Mononuclear cell (primary cell): ENCODE results near the gene CCR5AS.
"Not testable (repeated sequence)": the region's sequence is repeated elsewhere in the genome, so short reads cannot be mapped to it uniquely, and the experiment has no call there.

ENCODE experiments used
- H3K27me3 ChIP-seq: 2 replicates; pipeline ENCODE4 v1.6.0; 2011; ENCODE audit warnings: low read length, control low read depth; ENCODE audit not compliant: insufficient read depth
- H3K4me1 ChIP-seq: 2 replicates; pipeline ENCODE4 v1.5.1; 2011; ENCODE audit warnings: mild to moderate bottlenecking, low read length, control low read depth; ENCODE audit not compliant: insufficient read depth
- H3K4me3 ChIP-seq: 2 replicates; pipeline ENCODE4 v1.5.1; 2011; ENCODE audit warnings: mild to moderate bottlenecking, low read length, moderate library complexity
- H3K9me3 ChIP-seq: 2 replicates; pipeline ENCODE4 v1.5.1; 2011; ENCODE audit warnings: low read depth, mild to moderate bottlenecking, control low read depth, low read length

Gene CCR5AS

GRCh38 chr3:46416811-46417510 is 10.1 kb upstream of the CCR5AS start:
- Histone ChIP-seq H3K9me3 (no peaks in the 10 kb centered on the region), H3K4me1 (peaks cover 11% of the 10 kb centered on the region), H3K4me3 (no peak overlapping the region), H3K27me3 (no peaks in the 10 kb centered on the region)

DNA sequence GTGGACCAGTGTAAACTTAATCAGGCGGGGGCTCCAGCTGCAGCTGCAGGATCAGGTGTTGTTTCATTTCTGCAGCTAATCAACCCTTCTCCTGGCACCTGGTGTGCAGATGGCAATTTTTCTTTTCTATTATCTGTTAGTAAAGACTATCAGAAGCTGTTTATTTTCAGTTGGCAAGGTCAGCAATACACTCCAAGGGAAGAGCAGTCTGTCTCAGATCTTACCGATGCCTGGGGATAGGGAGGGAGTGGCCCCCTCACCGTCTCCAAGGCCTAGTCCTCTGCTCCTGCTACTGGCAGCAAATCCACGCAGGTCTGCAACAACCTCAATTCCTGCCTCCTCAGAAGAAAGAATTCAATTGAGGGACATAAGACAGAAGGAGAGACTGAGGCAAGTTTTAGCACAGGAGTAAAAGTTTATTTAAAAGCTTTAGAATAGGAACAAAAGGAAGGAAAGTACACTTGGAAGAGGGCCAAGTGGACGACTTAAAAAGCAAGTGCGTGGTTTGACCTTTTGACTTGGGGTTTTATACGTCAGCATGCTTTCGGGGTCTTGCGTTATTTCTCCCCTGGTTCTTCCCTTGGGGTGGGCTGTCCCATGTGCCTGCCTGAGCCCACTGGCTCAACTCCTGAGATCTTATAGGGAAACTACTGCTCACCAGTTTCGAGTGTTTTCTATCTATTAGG is 9.4 kb upstream of the CCR5AS start:
- no peaks in the 10 kb centered on the region for H3K27me3 ChIP-seq
- peaks cover 11% of the 10 kb centered on the region for H3K4me1 ChIP-seq
- no peak overlapping the region for H3K4me3 ChIP-seq
- H3K9me3 ChIP-seq, result no peaks in the 10 kb centered on the region

- H3K9me3 ChIP-seq, result no peaks in the 10 kb centered on the region
- H3K27me3 ChIP-seq, result no peaks in the 10 kb centered on the region
- no peak overlapping the region for H3K4me3 ChIP-seq
- H3K4me1 ChIP-seq, result peaks cover 11% of the 10 kb centered on the region
Measured at GRCh38 chr3:46414739-46415138, 7.9 kb upstream of the CCR5AS start.

- Histone ChIP-seq H3K9me3 (no peaks in the 10 kb centered on the region), H3K27me3 (no peaks in the 10 kb centered on the region), H3K4me3 (no peak overlapping the region), H3K4me1 (peaks cover 11% of the 10 kb centered on the region)
Measured at GRCh38 chr3:46413951-46414350, 7.1 kb upstream of the CCR5AS start.

GRCh38 chr3:46412786-46413298 is 6.0 kb upstream of the CCR5AS start:
- H3K4me1 ChIP-seq, result peaks cover 17% of the 10 kb centered on the region
- no peaks in the 10 kb centered on the region for H3K27me3 ChIP-seq
- no peak overlapping the region for H3K4me3 ChIP-seq
- H3K9me3 ChIP-seq, result no peaks in the 10 kb centered on the region

DNA sequence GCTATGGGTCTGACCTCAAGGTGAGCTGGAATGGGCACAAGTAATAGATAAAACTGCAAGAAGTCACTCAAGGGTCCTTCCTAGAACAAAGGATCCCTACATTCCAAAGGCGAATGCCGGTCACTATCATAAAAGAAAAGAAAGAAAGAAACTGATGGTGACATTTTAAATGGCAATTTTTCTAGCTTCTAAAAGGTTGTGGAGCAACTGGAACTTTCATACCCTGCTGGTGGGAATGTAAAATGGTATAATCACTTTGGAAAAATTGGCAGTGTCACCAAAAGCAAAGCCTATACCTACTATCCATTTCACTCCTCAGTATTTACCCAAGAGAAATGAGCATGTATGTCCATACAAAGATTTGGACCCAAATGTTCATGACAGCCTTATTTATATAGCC is 4.4 kb upstream of the CCR5AS start:
- H3K4me3 ChIP-seq, result no peak overlapping the region
- no peaks in the 10 kb centered on the region for H3K9me3 ChIP-seq
- no peaks in the 10 kb centered on the region for H3K27me3 ChIP-seq
- peaks cover 29% of the 10 kb centered on the region for H3K4me1 ChIP-seq

GRCh38 chr3:46410669-46411068 is 3.8 kb upstream of the CCR5AS start:
- no peaks in the 10 kb centered on the region for H3K9me3 ChIP-seq
- peaks cover 32% of the 10 kb centered on the region for H3K4me1 ChIP-seq
- no peaks in the 10 kb centered on the region for H3K27me3 ChIP-seq
- H3K4me3 ChIP-seq, result no peak overlapping the region

GRCh38 chr3:46409739-46410489 is 3.0 kb upstream of the CCR5AS start:
- Histone ChIP-seq H3K9me3 (no peaks in the 10 kb centered on the region), H3K4me1 (peaks cover 40% of the 10 kb centered on the region), H3K27me3 (no peaks in the 10 kb centered on the region), H3K4me3 (no peak overlapping the region)

DNA sequence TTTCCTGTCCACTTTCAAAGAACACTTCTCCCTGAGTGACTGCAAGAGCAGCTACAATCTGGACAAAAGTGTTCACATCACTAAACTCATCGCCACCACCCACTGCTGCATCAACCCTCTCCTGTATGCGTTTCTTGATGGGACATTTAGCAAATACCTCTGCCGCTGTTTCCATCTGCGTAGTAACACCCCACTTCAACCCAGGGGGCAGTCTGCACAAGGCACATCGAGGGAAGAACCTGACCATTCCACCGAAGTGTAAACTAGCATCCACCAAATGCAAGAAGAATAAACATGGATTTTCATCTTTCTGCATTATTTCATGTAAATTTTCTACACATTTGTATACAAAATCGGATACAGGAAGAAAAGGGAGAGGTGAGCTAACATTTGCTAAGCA is 2.0 kb upstream of the CCR5AS start:
- peaks cover 45% of the 10 kb centered on the region for H3K4me1 ChIP-seq
- H3K27me3 ChIP-seq, result no peaks in the 10 kb centered on the region
- no peaks in the 10 kb centered on the region for H3K9me3 ChIP-seq
- H3K4me3 ChIP-seq, result no peak overlapping the region

DNA sequence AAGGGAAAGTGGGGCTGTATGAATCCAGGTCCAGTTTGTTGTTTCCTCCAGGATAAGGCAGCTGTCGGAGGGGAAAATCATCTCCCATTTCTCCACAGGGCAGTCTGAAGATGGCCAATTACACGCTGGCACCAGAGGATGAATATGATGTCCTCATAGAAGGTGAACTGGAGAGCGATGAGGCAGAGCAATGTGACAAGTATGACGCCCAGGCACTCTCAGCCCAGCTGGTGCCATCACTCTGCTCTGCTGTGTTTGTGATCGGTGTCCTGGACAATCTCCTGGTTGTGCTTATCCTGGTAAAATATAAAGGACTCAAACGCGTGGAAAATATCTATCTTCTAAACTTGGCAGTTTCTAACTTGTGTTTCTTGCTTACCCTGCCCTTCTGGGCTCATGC is 1.1 kb upstream of the CCR5AS start:
- no peak overlapping the region for H3K4me3 ChIP-seq

DNA sequence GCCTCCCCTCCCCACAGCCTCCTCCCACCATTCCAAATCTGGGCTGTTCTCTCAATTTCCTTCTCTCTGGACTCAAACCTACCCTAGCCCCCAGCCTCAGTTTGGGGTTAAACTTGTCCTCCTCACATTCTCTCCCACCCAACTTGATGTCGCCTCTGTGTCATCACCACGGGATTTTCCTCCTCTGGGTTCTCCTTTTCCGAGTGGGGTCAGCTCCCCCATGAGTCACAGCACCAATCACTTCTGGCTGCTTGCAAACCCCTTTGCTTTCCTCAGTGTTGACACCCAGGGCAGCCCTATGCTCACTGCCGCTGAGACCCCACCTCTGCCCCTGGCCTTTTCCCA is 451 bp downstream of the CCR5AS start:
- H3K27me3 ChIP-seq, result no peaks in the 10 kb centered on the region
- H3K4me3 ChIP-seq, result no peak overlapping the region
- H3K9me3 ChIP-seq, result no peaks in the 10 kb centered on the region
- H3K4me1 ChIP-seq, result peaks cover 40% of the 10 kb centered on the region

More for the DNA sequence above, 1.1 kb upstream of the CCR5AS start:
- Histone ChIP-seq H3K9me3 (no peaks in the 10 kb centered on the region), H3K4me1 (peaks cover 45% of the 10 kb centered on the region), H3K27me3 (no peaks in the 10 kb centered on the region)

DNA sequence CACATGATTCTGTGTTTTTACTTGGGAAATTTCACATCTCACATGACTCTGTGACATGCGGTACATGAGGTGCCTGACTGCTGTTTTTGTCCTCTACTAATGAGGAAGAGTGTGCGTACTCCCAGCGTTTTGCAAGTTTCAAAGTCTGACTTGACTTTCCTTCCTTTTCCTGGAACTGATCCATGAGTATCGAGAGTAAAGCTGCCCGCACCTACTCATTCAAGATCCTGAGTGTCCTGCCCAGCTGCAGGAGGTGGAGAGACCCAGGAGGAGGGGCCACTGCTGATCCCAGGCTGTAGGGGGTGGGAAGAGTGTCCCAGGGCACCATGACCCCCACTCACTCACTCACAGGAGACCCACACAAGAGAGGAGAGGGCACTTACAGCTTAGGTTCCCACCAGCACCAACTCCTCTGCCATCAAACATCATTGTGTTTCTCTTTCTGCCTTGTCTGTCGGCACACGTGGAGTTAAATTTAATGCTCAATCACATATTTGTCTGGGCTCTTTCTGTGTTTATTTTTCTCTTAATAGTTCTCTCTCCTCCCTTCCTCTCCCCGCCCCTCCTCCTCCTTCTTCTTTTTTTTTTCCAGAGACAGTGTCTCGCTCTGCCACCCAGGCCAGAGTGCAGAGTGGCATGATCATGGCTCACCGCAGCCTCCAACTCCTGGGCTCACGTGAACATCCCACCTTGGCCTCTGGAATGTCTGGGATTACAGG is 1.4 kb downstream of the CCR5AS start:
- H3K4me1 ChIP-seq, result peaks cover 40% of the 10 kb centered on the region
- no peaks in the 10 kb centered on the region for H3K27me3 ChIP-seq
- H3K9me3 ChIP-seq, result no peaks in the 10 kb centered on the region
- no peak overlapping the region for H3K4me3 ChIP-seq

GRCh38 chr3:46402902-46403301 is 4.0 kb downstream of the CCR5AS start:
- H3K4me3 ChIP-seq, H3K27me3 ChIP-seq, H3K9me3 ChIP-seq: not testable (repeated sequence)
- H3K4me1 ChIP-seq, result peaks cover 44% of the 10 kb centered on the region

DNA sequence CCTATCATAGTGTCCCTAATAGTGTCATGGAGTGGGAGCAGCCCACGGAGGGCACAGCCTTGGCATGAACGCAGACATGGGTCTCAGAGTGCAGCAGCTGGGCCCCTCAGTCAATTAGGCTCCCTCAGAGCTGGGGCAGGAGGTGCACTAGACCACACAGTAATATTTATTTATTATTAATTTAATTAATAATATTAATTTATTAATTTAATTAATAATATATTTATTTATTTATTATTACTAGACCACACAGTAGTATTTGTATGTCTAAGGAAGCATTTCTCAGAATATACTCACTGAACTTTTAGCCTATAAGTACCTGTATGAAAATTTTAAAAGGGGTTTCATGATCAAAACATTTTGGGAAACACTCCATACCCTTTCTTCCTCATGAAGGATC is 5.3 kb downstream of the CCR5AS start:
- no peaks in the 10 kb centered on the region for H3K27me3 ChIP-seq

DNA sequence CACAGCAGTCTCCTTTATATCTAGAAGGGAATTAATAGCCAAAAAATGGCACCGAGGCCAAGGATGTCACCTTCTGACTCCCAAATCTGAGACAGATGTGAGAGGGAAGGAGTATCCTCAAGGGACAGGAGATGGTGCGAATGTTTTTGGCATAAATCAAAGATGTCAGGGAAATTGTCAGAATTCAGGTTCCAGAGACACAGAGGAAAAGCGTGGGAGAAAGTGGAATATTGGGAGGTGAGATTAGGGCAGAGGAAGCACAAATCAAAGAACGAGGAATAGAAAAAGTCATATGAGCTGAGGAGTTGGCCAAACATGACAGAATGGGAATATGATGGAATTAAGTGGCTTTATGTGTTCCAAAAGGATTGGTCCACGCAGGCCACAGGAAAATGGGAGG is 6.0 kb downstream of the CCR5AS start:
- Histone ChIP-seq H3K4me1 (peaks cover 35% of the 10 kb centered on the region), H3K4me3 (no peak overlapping the region), H3K9me3 (no peaks in the 10 kb centered on the region), H3K27me3 (no peaks in the 10 kb centered on the region)

More for the DNA sequence above, 5.3 kb downstream of the CCR5AS start:
- Histone ChIP-seq H3K9me3 (no peaks in the 10 kb centered on the region), H3K4me3 (no peak overlapping the region), H3K4me1 (peaks cover 35% of the 10 kb centered on the region)
